HepG2 (cell line): ENCODE measurements around the gene PDP2. TPM values are rescaled to one million over a fixed set of nuclear protein-coding genes. Genes with fewer than 3 reads are reported as not detected.

ENCODE experiments used
- ATAC-seq: fragments of 200-7000 bp; cut with Tn5 transposase; 3 replicates; pipeline ENCODE4 v1.9.1; 2020; ENCODE audit warnings: mild to moderate bottlenecking, moderate library complexity
- BruUV-seq: library from RNA; stranded (reverse); fragments of 400-500 nt; replicated peaks from 2 replicates; lab custom pipeline; 2021; lab: Mats Ljungman, UMichigan
- CTCF ChIA-PET: fragments of 300-600 bp; formaldehyde crosslinking; extraction: SDS; loops from one replicate; lab custom pipeline; 2021; ENCODE audit warnings: low total read pairs, inconsistent platforms, low intra/inter-chr PET ratio; lab: Yijun Ruan, JAX
- POLR2A ChIA-PET: fragments of 350-600 bp; sonication (Branson Sonifier 250); formaldehyde crosslinking; loops from one replicate; lab custom pipeline; 2020; ENCODE audit warnings: antibody characterized with exemption, inconsistent platforms; lab: Yijun Ruan, JAX
- DNase-seq: peaks from one replicate; pipeline ENCODE4 v3.0.0-alpha.2; 2015; ENCODE audit warnings: low spot score
- FAIRE-seq: peaks from 3 replicates; lab custom pipeline; 2011; peaks lifted over from hg19 to GRCh38; lab: Jason Lieb, UNC
- H2AFZ ChIP-seq: one replicate; pipeline ENCODE4 v1.6.1; 2011; ENCODE audit warnings: low read length, inconsistent platforms
- H3K27ac ChIP-seq: fragments of 300-600 bp; 3 replicates; pipeline ENCODE4 v1.8.0; 2011; ENCODE audit warnings: mixed run types, mild to moderate bottlenecking, mixed read lengths, low read length, inconsistent platforms; ENCODE audit not compliant: insufficient read depth; ENCODE audit errors: extremely low read length
- H3K27me3 ChIP-seq, 2 experiments: fragments of 200-600 bp in 1 of 2; 2 replicates in 1 of 2; 3 replicates in 1 of 2; pipeline versions ENCODE4 v1.6.0 to v1.8.0; 2011; ENCODE audit warnings: low read length in 2 of 2, mild to moderate bottlenecking in 2 of 2, moderate library complexity in 2 of 2, inconsistent platforms in 1 of 2; ENCODE audit not compliant: insufficient read depth in 2 of 2, control insufficient read depth in 1 of 2
- H3K36me3 ChIP-seq, 2 experiments: fragments of 200-600 bp in 1 of 2; replicated peaks in 1 of 2; 2 replicates in 1 of 2; 3 replicates in 1 of 2; pipeline versions ENCODE4 v1.5.1 to v1.8.0; 2011; ENCODE audit warnings: low read length in 2 of 2, inconsistent platforms in 1 of 2; ENCODE audit not compliant: insufficient read depth in 2 of 2, control insufficient read depth in 1 of 2
- H3K4me1 ChIP-seq: 2 replicates; pipeline ENCODE4 v1.5.1; 2012; ENCODE audit warnings: low read length, inconsistent platforms; ENCODE audit not compliant: insufficient read depth
- H3K4me2 ChIP-seq: 2 replicates; pipeline ENCODE4 v1.6.0; 2011; ENCODE audit warnings: low read depth, low read length, inconsistent platforms
- H3K4me3 ChIP-seq, 3 experiments: fragments of 200-600 bp in 1 of 3; sonication (generic), shearing (Covaris generic) in 1 of 3; replicated peaks in 1 of 3; 2 replicates each; pipeline ENCODE4 v1.5.1; 2011 to 2016; ENCODE audit warnings: low read length in 3 of 3, inconsistent platforms in 2 of 3, low read depth in 2 of 3, mild to moderate bottlenecking in 2 of 3, control low read depth in 1 of 3, mixed read lengths in 1 of 3; ENCODE audit not compliant: insufficient read depth in 1 of 3
- H3K79me2 ChIP-seq: one replicate; pipeline ENCODE4 v1.6.1; 2011; ENCODE audit warnings: low read length, inconsistent platforms; ENCODE audit not compliant: insufficient read depth
- H3K9ac ChIP-seq: 2 replicates; pipeline ENCODE4 v1.6.0; 2011; ENCODE audit warnings: mild to moderate bottlenecking, low read depth, low read length, inconsistent platforms; ENCODE audit not compliant: insufficient read depth
- H3K9me3 ChIP-seq: 2 replicates; pipeline ENCODE4 v1.5.1; 2012; ENCODE audit warnings: mild to moderate bottlenecking, low read length
- H4K20me1 ChIP-seq: 2 replicates; pipeline ENCODE4 v1.6.0; 2011; ENCODE audit warnings: inconsistent platforms, mild to moderate bottlenecking, low read length, moderate library complexity; ENCODE audit not compliant: insufficient read depth
- HNF4G ChIP-seq, 2 experiments: sonication (generic) in 1 of 2; formaldehyde crosslinking in 1 of 2; IDR thresholded peaks; 2 replicates each; pipeline versions ENCODE4 v1.4.0 to v1.6.1; 2011 to 2020; ENCODE audit warnings: borderline replicate concordance in 2 of 2, low read depth in 2 of 2, mild to moderate bottlenecking in 2 of 2, low read length in 1 of 2, missing genetic modification reagents in 1 of 2, moderate library complexity in 1 of 2
- HNRNPK ChIP-seq: fragments of 200-400 bp; formaldehyde crosslinking; IDR thresholded peaks from 2 replicates; pipeline ENCODE4 v1.6.1; 2018; ENCODE audit warnings: low read length, low read depth, moderate library complexity, mild to moderate bottlenecking; ENCODE audit not compliant: poor library complexity, severe bottlenecking
- KIAA2018 ChIP-seq: sonication (generic); formaldehyde crosslinking; IDR thresholded peaks from 2 replicates; pipeline ENCODE4 v1.5.0; 2020; ENCODE audit warnings: mild to moderate bottlenecking, missing genetic modification reagents, borderline replicate concordance
- NCOA2 ChIP-seq: sonication (generic); formaldehyde crosslinking; IDR thresholded peaks from 2 replicates; pipeline ENCODE4 v1.8.0; 2022; ENCODE audit warnings: inconsistent platforms
- in situ Hi-C: cut with HindIII; loops from 2 replicates; pipeline ENCODE4 v1.10.0; 2017; ENCODE audit warnings: low pct_unique_long_range_greater_than_20kb; ENCODE audit not compliant: extremely low pct_ligation_motif_present
- intact Hi-C: fragments of 100-400 bp; cut with micrococcal nuclease; formaldehyde crosslinking; loops from one replicate; pipeline ENCODE4 v1.10.0; 2022; ENCODE audit not compliant: unreplicated experiment
- polyA plus RNA-seq, 8 experiments: library from polyadenylated mRNA; depleted of rRNA in 3 of 8; stranded (reverse) in 7 of 8; unstranded in 1 of 8; fragments of >200 nt; fragmentation: Illumina TruSeq in 4 of 8; extraction: Trizol in 4 of 8; gene quantifications; 2 replicates each; pipeline versions ENCODE4 v1.2.1 to v1.2.3, GENCODE V29; 2011 to 2016; ENCODE audit warnings: low read depth in 4 of 8, missing spikeins in 1 of 8, mixed read lengths in 1 of 8; ENCODE audit not compliant: insufficient read depth in 1 of 8
- total RNA-seq, 5 experiments: library from RNA; depleted of rRNA; stranded (reverse); fragments of >200 nt; fragmentation: Illumina TruSeq; extraction: Trizol; gene quantifications; 2 replicates each; pipeline ENCODE4 v1.2.3, GENCODE V29; 2016; ENCODE audit warnings: low read depth in 1 of 5

PDP2 gene
- total and polyA plus RNA-seq, 2 of the 13 experiments (the other 11 are each of a cell fraction or from before 2014, with no cell fraction given) = 12.8 to 15.8 TPM

GRCh38 chr16:66863707-66864106, 16.6 kb upstream of the PDP2 start:
- H3K9me3 ChIP-seq = no peaks in the 10 kb centered on the region
- H3K79me2 ChIP-seq = no peaks in the 10 kb centered on the region
- no peak overlapping the region for H3K4me3 ChIP-seq
- CTCF ChIA-PET = interaction anchor here (1.4 kb wide), 1 partner anchor 33 kb away, joined by 3 read pairs; the partner anchor contains the start of gene NAE1
- no peaks in the 10 kb centered on the region for H4K20me1 ChIP-seq
- FAIRE-seq = no peak
- intact Hi-C loops = no loop called here
- in situ Hi-C loops = loop anchor here (25.0 kb wide), 1 partner anchor 451 kb away; no protein-coding TSS in a partner anchor
- no TSS peak for BruUV-seq
- H3K4me1 ChIP-seq = no peaks in the 10 kb centered on the region; the same call in 1 of the 2 replicates
- H2AFZ ChIP-seq = no peak overlapping the region
- no peak for DNase-seq
- no peak overlapping the region for H3K4me2 ChIP-seq
- H3K36me3 ChIP-seq = no peaks in the 10 kb centered on the region
- POLR2A ChIA-PET = interaction anchor here (0.6 kb wide), 1 partner anchor 158 kb away, joined by 4 read pairs; no protein-coding TSS in a partner anchor
- no peak for ATAC-seq
- H3K9ac ChIP-seq = no peak overlapping the region
- TF ChIP-seq HNRNPK (peak; percentile 91), NCOA2 (CRISPR knock-in tag) (no peak), HNF4G (IDR thresholded peaks at IDR 0.05; ENCODE audit: borderline replicate concordance, low read depth, low read length) (no peak), HNF4G (CRISPR knock-in tag; IDR thresholded peaks at IDR 0.05; ENCODE audit: borderline replicate concordance, low read depth) (no peak), KIAA2018 (CRISPR knock-in tag) (no peak)
- H3K27me3 ChIP-seq = no peaks in the 10 kb centered on the region; a peak in 1 of 5 replicates
- no peak overlapping the region for H3K27ac ChIP-seq
